Measurements from ENCODE around the gene LRRC28. TPM values are rescaled to one million over a fixed set of nuclear protein-coding genes. Genes with fewer than 3 reads are reported as not detected.

LRRC28 gene
- total and polyA plus RNA-seq, 10 of the 15 experiments (the other 5 are each of a cell fraction or from before 2014, with no cell fraction given) = 21.3 to 54.9 (median 27.7) TPM

DNA sequence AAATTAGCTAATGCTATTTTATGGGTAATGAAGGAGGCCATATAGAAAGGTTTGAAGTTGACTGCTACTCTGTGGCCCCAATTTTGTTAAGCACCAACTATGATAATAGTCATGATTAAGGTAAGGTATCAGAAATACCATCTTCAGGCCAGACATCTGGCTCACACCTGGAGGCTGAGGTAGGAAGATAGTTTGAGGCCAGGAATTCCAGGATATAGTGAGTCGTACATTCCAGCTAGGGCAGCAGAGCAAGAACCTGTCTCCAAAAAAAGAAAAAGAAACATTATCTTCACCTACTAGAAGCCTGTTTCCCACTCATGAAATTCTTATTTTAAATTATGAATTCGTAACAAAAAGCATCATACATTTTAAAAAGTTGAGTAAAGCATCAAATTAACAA lies 64.4 kb downstream of the LRRC28 start (continued):
- TF ChIP-seq MYC (IDR thresholded peaks at IDR 0.05; ENCODE audit: insufficient read depth, insufficient read length, insufficient replicate concordance, low read length, severe bottlenecking) (no peak), MXI1 (IDR thresholded peaks at IDR 0.05; ENCODE audit: low read depth, low read length) (no peak), MEF2A (IDR thresholded peaks at IDR 0.05; ENCODE audit: insufficient read depth, low read depth, low read length) (no peak), STAT1 (conservative IDR thresholded peaks at IDR 0.05) (no peak), CEBPB (IDR thresholded peaks at IDR 0.05; ENCODE audit: borderline replicate concordance in 1 of 2, low read depth in 2 of 2, low read length in 2 of 2) (no peak)
- TF ChIP-seq, protein P1, sequence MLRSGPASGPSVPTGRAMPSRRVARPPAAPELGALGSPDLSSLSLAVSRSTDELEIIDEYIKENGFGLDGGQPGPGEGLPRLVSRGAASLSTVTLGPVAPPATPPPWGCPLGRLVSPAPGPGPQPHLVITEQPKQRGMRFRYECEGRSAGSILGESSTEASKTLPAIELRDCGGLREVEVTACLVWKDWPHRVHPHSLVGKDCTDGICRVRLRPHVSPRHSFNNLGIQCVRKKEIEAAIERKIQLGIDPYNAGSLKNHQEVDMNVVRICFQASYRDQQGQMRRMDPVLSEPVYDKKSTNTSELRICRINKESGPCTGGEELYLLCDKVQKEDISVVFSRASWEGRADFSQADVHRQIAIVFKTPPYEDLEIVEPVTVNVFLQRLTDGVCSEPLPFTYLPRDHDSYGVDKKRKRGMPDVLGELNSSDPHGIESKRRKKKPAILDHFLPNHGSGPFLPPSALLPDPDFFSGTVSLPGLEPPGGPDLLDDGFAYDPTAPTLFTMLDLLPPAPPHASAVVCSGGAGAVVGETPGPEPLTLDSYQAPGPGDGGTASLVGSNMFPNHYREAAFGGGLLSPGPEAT (IDR thresholded peaks at IDR 0.05; ENCODE audit: low read depth) = no peak

DNA sequence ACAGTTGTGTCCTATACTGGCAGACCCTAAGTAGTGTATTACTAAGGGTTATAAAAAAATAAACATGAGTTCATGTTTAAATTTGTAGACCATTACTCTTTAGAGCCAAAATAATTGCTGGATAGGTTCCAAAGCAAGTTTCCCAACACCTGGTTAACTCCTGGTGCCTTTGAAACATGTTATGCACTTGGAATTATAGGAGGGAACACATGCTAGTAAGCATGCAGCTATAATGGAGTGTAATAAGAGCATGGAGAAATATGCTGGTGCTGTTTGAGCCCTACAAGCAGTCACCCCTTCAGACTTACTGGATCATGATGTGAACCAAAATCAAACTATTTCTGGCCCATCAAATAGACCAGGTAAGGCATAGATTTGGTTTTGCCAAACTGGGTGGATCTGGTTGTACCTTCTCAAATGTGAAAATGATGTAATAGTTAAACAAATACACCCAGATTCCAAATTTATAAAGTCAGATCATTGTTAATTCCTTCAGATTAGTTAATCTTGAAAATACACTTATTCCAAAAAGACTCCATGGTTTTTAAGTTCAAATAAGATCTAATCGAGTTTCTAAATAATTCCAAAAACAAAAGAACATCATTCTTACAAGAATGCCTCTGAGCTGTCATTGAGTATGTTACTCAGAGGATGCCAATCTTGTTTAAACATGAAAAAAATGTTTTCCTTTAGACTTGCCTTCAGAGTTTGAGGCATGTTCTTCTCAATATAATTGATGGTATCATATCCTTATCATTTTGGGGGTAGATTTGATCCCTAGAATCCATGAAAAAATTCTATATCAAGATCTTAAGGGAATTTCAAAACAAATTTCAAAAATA lies 69.3 kb downstream of the LRRC28 start:
- H3K27me3 ChIP-seq (replicated peaks in 1 of 2; ENCODE audit: control insufficient read depth in 2 of 2, insufficient read depth in 2 of 2, low read length in 1 of 2) = no peaks in the 10 kb centered on the region
- ChIA-PET CTCF (no interaction called here), SMC1A (ENCODE audit: uncharacterized antibody, unreplicated experiment) (interaction anchor here (1.7 to 1.8 kb wide), 2 partner anchors 11 to 398 kb away, joined by 3 to 4 read pairs; no protein-coding TSS in a partner anchor), POLR2A (no interaction called here), RAD21 (ENCODE audit: unreplicated experiment) (no interaction called here)
- H3K4me1 ChIP-seq (ENCODE audit: control insufficient read depth, insufficient read depth, low read length) = no peaks in the 10 kb centered on the region; the same call in 1 of the 2 replicates
- no peaks in the 10 kb centered on the region for H3K36me3 ChIP-seq (ENCODE audit: control insufficient read depth in 2 of 2, insufficient read depth in 2 of 2, low read length in 1 of 2)
- no peaks in the 10 kb centered on the region for H3K79me2 ChIP-seq (ENCODE audit: control insufficient read depth, insufficient read depth, low read length)
- H3K27ac ChIP-seq (ENCODE audit: control insufficient read depth, insufficient read depth) = no peak overlapping the region
- WGBS (ENCODE audit: insufficient coverage, insufficient replicate concordance, low lambda C conversion rate, missing lambda C conversion rate) = 67% methylated on average over 1 of the region's 1 CpG
- H3K4me3 ChIP-seq = no peak overlapping the region
- intact Hi-C loops (cut with micrococcal nuclease; ENCODE audit: unreplicated experiment) (no loop called here), in situ Hi-C loops (cut with MboI) (no loop called here)
- BruUV-seq (replicated peaks) = no TSS peak
- H3K4me2 ChIP-seq (ENCODE audit: control insufficient read depth, insufficient read depth) = no peak overlapping the region
- no peak for ATAC-seq
- no peak for FAIRE-seq
- DNase-seq (ENCODE audit: low read depth, low spot score) = no peak
- no peak overlapping the region for H2AFZ ChIP-seq (ENCODE audit: control insufficient read depth, low read depth, low read length)
- H3K9me3 ChIP-seq (replicated peaks; ENCODE audit: control insufficient read depth, insufficient read depth, low read length) = peaks cover 2% of the 10 kb centered on the region; the same call in 2 of the 3 replicates
- H4K20me1 ChIP-seq (ENCODE audit: control insufficient read depth, insufficient read depth) = no peaks in the 10 kb centered on the region
- no peak overlapping the region for H3K9ac ChIP-seq (ENCODE audit: control insufficient read depth, insufficient read depth, low read length)
- TF ChIP-seq JUNB (IDR thresholded peaks at IDR 0.05) (no peak), IKZF1 (conservative IDR thresholded peaks at IDR 0.05) (no peak), RELA (IDR thresholded peaks at IDR 0.05; ENCODE audit: borderline replicate concordance, partially characterized antibody) (no peak), RUNX3 (IDR thresholded peaks at IDR 0.05; ENCODE audit: low read length) (no peak), KLF5 (IDR thresholded peaks at IDR 0.05; ENCODE audit: partially characterized antibody) (no peak), MEF2B (IDR thresholded peaks at IDR 0.05; ENCODE audit: partially characterized antibody, poor library complexity, severe bottlenecking) (no peak), TARDBP (IDR thresholded peaks at IDR 0.05; ENCODE audit: borderline replicate concordance) (no peak), SMAD1 (IDR thresholded peaks at IDR 0.05; ENCODE audit: low read depth, partially characterized antibody) (no peak), TCF3 (IDR thresholded peaks at IDR 0.05; ENCODE audit: borderline replicate concordance, insufficient read depth, low read depth, low read length) (no peak), RCOR1 (conservative IDR thresholded peaks at IDR 0.05; ENCODE audit: low read depth, low read length) (no peak), RBBP5 (conservative IDR thresholded peaks at IDR 0.05) (no peak), EZH2 (IDR thresholded peaks at IDR 0.05; ENCODE audit: borderline replicate concordance, control insufficient read depth, low read depth, low read length) (no peak)
